HepG2 (cell line): ENCODE data around the gene CMTR2. TPM values are rescaled to one million over a fixed set of nuclear protein-coding genes. Genes with fewer than 3 reads are reported as not detected.

ENCODE experiments used
- ATAC-seq: fragments of 200-7000 bp; cut with Tn5 transposase; 3 replicates; pipeline ENCODE4 v1.9.1; 2020; ENCODE audit warnings: mild to moderate bottlenecking, moderate library complexity
- BruUV-seq: library from RNA; stranded (reverse); fragments of 400-500 nt; replicated peaks from 2 replicates; lab custom pipeline; 2021; lab: Mats Ljungman, UMichigan
- CTCF ChIA-PET: fragments of 300-600 bp; formaldehyde crosslinking; extraction: SDS; loops from one replicate; lab custom pipeline; 2021; ENCODE audit warnings: low total read pairs, inconsistent platforms, low intra/inter-chr PET ratio; lab: Yijun Ruan, JAX
- POLR2A ChIA-PET: fragments of 350-600 bp; sonication (Branson Sonifier 250); formaldehyde crosslinking; loops from one replicate; lab custom pipeline; 2020; ENCODE audit warnings: antibody characterized with exemption, inconsistent platforms; lab: Yijun Ruan, JAX
- DNase-seq: peaks from one replicate; pipeline ENCODE4 v3.0.0-alpha.2; 2015; ENCODE audit warnings: low spot score
- FAIRE-seq: peaks from 3 replicates; lab custom pipeline; 2011; peaks lifted over from hg19 to GRCh38; lab: Jason Lieb, UNC
- H2AFZ ChIP-seq: one replicate; pipeline ENCODE4 v1.6.1; 2011; ENCODE audit warnings: low read length, inconsistent platforms
- H3K27ac ChIP-seq: fragments of 300-600 bp; 3 replicates; pipeline ENCODE4 v1.8.0; 2011; ENCODE audit warnings: mixed run types, mild to moderate bottlenecking, mixed read lengths, low read length, inconsistent platforms; ENCODE audit not compliant: insufficient read depth; ENCODE audit errors: extremely low read length
- H3K27me3 ChIP-seq, 2 experiments: fragments of 200-600 bp in 1 of 2; 2 replicates in 1 of 2; 3 replicates in 1 of 2; pipeline versions ENCODE4 v1.6.0 to v1.8.0; 2011; ENCODE audit warnings: low read length in 2 of 2, mild to moderate bottlenecking in 2 of 2, moderate library complexity in 2 of 2, inconsistent platforms in 1 of 2; ENCODE audit not compliant: insufficient read depth in 2 of 2, control insufficient read depth in 1 of 2
- H3K36me3 ChIP-seq, 2 experiments: fragments of 200-600 bp in 1 of 2; replicated peaks in 1 of 2; 2 replicates in 1 of 2; 3 replicates in 1 of 2; pipeline versions ENCODE4 v1.5.1 to v1.8.0; 2011; ENCODE audit warnings: low read length in 2 of 2, inconsistent platforms in 1 of 2; ENCODE audit not compliant: insufficient read depth in 2 of 2, control insufficient read depth in 1 of 2
- H3K4me1 ChIP-seq: 2 replicates; pipeline ENCODE4 v1.5.1; 2012; ENCODE audit warnings: low read length, inconsistent platforms; ENCODE audit not compliant: insufficient read depth
- H3K4me2 ChIP-seq: 2 replicates; pipeline ENCODE4 v1.6.0; 2011; ENCODE audit warnings: low read depth, low read length, inconsistent platforms
- H3K4me3 ChIP-seq, 3 experiments: fragments of 200-600 bp in 1 of 3; sonication (generic), shearing (Covaris generic) in 1 of 3; replicated peaks in 1 of 3; 2 replicates each; pipeline ENCODE4 v1.5.1; 2011 to 2016; ENCODE audit warnings: low read length in 3 of 3, inconsistent platforms in 2 of 3, low read depth in 2 of 3, mild to moderate bottlenecking in 2 of 3, control low read depth in 1 of 3, mixed read lengths in 1 of 3; ENCODE audit not compliant: insufficient read depth in 1 of 3
- H3K79me2 ChIP-seq: one replicate; pipeline ENCODE4 v1.6.1; 2011; ENCODE audit warnings: low read length, inconsistent platforms; ENCODE audit not compliant: insufficient read depth
- H3K9ac ChIP-seq: 2 replicates; pipeline ENCODE4 v1.6.0; 2011; ENCODE audit warnings: mild to moderate bottlenecking, low read depth, low read length, inconsistent platforms; ENCODE audit not compliant: insufficient read depth
- H3K9me3 ChIP-seq: 2 replicates; pipeline ENCODE4 v1.5.1; 2012; ENCODE audit warnings: mild to moderate bottlenecking, low read length
- H4K20me1 ChIP-seq: 2 replicates; pipeline ENCODE4 v1.6.0; 2011; ENCODE audit warnings: inconsistent platforms, mild to moderate bottlenecking, low read length, moderate library complexity; ENCODE audit not compliant: insufficient read depth
- FOXK2 ChIP-seq: fragments of 450-650 bp; IDR thresholded peaks from 2 replicates; pipeline ENCODE4 v1.6.1; 2016
- REST ChIP-seq, 2 experiments: IDR thresholded peaks; 2 replicates each; pipeline ENCODE4 v1.6.1; 2011 to 2012; ENCODE audit warnings: low read length in 2 of 2, borderline replicate concordance in 1 of 2, low read depth in 1 of 2, mild to moderate bottlenecking in 1 of 2, moderate library complexity in 1 of 2
- SKI ChIP-seq: fragments of 450-650 bp; IDR thresholded peaks from one replicate; pipeline ENCODE4 v1.6.1; 2018; ENCODE audit warnings: mild to moderate bottlenecking; ENCODE audit not compliant: partially characterized antibody
- ZBTB21 ChIP-seq: sonication (generic); formaldehyde crosslinking; IDR thresholded peaks from 2 replicates; pipeline ENCODE4 v1.4.0; 2020; ENCODE audit warnings: missing genetic modification reagents
- ZNF232 ChIP-seq: sonication (generic); formaldehyde crosslinking; IDR thresholded peaks from 2 replicates; pipeline ENCODE4 v1.4.0; 2020; ENCODE audit warnings: missing genetic modification reagents, borderline replicate concordance
- ZNF839 ChIP-seq: sonication (generic); formaldehyde crosslinking; IDR thresholded peaks from 2 replicates; pipeline ENCODE4 v1.4.0; 2020; ENCODE audit warnings: missing genetic modification reagents, mild to moderate bottlenecking, borderline replicate concordance
- WGBS: methylation state at CpG from one replicate; pipeline ENCODE4 v1.1.6; 2017; ENCODE audit warnings: low lambda C conversion rate; 5-methylcytosine and 5-hydroxymethylcytosine counted together
- in situ Hi-C: cut with HindIII; loops from 2 replicates; pipeline ENCODE4 v1.10.0; 2017; ENCODE audit warnings: low pct_unique_long_range_greater_than_20kb; ENCODE audit not compliant: extremely low pct_ligation_motif_present
- intact Hi-C: fragments of 100-400 bp; cut with micrococcal nuclease; formaldehyde crosslinking; loops from one replicate; pipeline ENCODE4 v1.10.0; 2022; ENCODE audit not compliant: unreplicated experiment
- polyA plus RNA-seq, 8 experiments: library from polyadenylated mRNA; depleted of rRNA in 3 of 8; stranded (reverse) in 7 of 8; unstranded in 1 of 8; fragments of >200 nt; fragmentation: Illumina TruSeq in 4 of 8; extraction: Trizol in 4 of 8; gene quantifications; 2 replicates each; pipeline versions ENCODE4 v1.2.1 to v1.2.3, GENCODE V29; 2011 to 2016; ENCODE audit warnings: low read depth in 4 of 8, missing spikeins in 1 of 8, mixed read lengths in 1 of 8; ENCODE audit not compliant: insufficient read depth in 1 of 8
- total RNA-seq, 5 experiments: library from RNA; depleted of rRNA; stranded (reverse); fragments of >200 nt; fragmentation: Illumina TruSeq; extraction: Trizol; gene quantifications; 2 replicates each; pipeline ENCODE4 v1.2.3, GENCODE V29; 2016; ENCODE audit warnings: low read depth in 1 of 5
- TF ChIP-seq, protein P1 (sequence below): sonication (generic); formaldehyde crosslinking; IDR thresholded peaks from 2 replicates; pipeline ENCODE4 v1.8.1; 2023; ENCODE audit warnings: mild to moderate bottlenecking, missing genetic modification reagents, borderline replicate concordance

CMTR2 gene
- total and polyA plus RNA-seq, 2 of the 13 experiments (the other 11 are each of a cell fraction or from before 2014, with no cell fraction given): 15.0 to 19.9 TPM

DNA sequence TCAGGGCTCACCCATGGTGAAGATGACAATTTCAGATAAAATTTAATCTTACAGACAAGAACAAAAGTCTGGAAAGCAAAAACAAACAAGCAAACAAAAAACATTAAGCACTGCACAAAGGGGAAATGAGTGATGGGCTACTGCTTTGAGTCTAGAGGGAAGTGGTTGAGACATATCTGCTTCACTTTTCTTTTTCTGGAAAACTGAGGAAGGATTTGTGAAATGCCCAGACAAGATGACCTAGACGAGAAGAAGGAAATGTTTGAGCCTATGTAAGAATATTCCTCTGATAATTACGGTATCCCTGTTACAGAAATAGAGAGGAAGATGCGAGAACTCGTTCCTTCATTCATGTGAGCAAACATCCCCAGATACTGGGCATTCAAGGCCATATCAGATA, 47.2 kb downstream of the CMTR2 start:
- no peak overlapping the region for H3K4me3 ChIP-seq
- H2AFZ ChIP-seq: no peak overlapping the region
- no peaks in the 10 kb centered on the region for H3K9me3 ChIP-seq
- no peak overlapping the region for H3K27ac ChIP-seq
- in situ Hi-C loops (no loop called here), intact Hi-C loops (no loop called here)
- H4K20me1 ChIP-seq: no peaks in the 10 kb centered on the region
- no peaks in the 10 kb centered on the region for H3K4me1 ChIP-seq
- H3K9ac ChIP-seq: no peak overlapping the region
- 30% methylated on average over 4 of the region's 4 CpGs for WGBS
- ATAC-seq (no peak), DNase-seq (no peak), FAIRE-seq (no peak)
- ChIA-PET POLR2A (no interaction called here), CTCF (no interaction called here)
- TF ChIP-seq ZNF839 (CRISPR knock-in tag) (no peak), REST (IDR thresholded peaks at IDR 0.05; ENCODE audit: borderline replicate concordance in 1 of 2, low read depth in 1 of 2, low read length in 2 of 2) (no peak), SKI (no peak), FOXK2 (no peak), ZBTB21 (no peak), ZNF232 (CRISPR knock-in tag) (no peak)
- TF ChIP-seq, protein P1, sequence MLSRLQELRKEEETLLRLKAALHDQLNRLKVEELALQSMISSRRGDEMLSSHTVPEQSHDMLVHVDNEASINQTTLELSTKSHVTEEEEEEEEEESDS (CRISPR knock-in tag): no peak
- peaks cover 0 to 7% of the 10 kb centered on the region in 2 experiments; a peak in 1 of 5 replicates for H3K27me3 ChIP-seq
- no peak overlapping the region for H3K4me2 ChIP-seq
- no peaks in the 10 kb centered on the region for H3K79me2 ChIP-seq
- no TSS peak for BruUV-seq
- H3K36me3 ChIP-seq: no peaks in the 10 kb centered on the region

Other genes starting within 250 kb of the CMTR2 start
- 0.21 TPM in 1 of 2 replicates, not detected in the other for gene HYDIN, start 58.7 kb downstream of the CMTR2 start, total RNA-seq (2016; rRNA removed; fragmentation: Illumina TruSeq; extraction: Trizol)
- not detected in 2 replicates for gene HYDIN, start 58.7 kb downstream of the CMTR2 start, polyA plus RNA-seq (2011; rRNA removed)
- 0.22 and 0.40 TPM in 2 replicates for gene CALB2, start 69.3 kb upstream of the CMTR2 start, total RNA-seq (2016; rRNA removed; fragmentation: Illumina TruSeq; extraction: Trizol)
- 0.20 and 0.37 TPM in 2 replicates for gene CALB2, start 69.3 kb upstream of the CMTR2 start, polyA plus RNA-seq (2011; rRNA removed)
- gene TLE7, start 152.7 kb upstream of the CMTR2 start, total RNA-seq (2016; rRNA removed; fragmentation: Illumina TruSeq; extraction: Trizol): not detected in 2 replicates
- gene TLE7, start 152.7 kb upstream of the CMTR2 start, polyA plus RNA-seq (2011; rRNA removed): not detected in 2 replicates
- 12.2 and 14.0 TPM in 2 replicates for gene ZNF23, start 172.8 kb upstream of the CMTR2 start, total RNA-seq (2016; rRNA removed; fragmentation: Illumina TruSeq; extraction: Trizol)
- 8.6 and 9.0 TPM in 2 replicates for gene ZNF23, start 172.8 kb upstream of the CMTR2 start, polyA plus RNA-seq (2011; rRNA removed)
- gene ZNF19, start 199.9 kb upstream of the CMTR2 start, total RNA-seq (2016; rRNA removed; fragmentation: Illumina TruSeq; extraction: Trizol): 4.6 and 5.8 TPM in 2 replicates
- 3.2 and 3.7 TPM in 2 replicates for gene ZNF19, start 199.9 kb upstream of the CMTR2 start, polyA plus RNA-seq (2011; rRNA removed)
- gene CHST4, start 237.0 kb upstream of the CMTR2 start, total RNA-seq (2016; rRNA removed; fragmentation: Illumina TruSeq; extraction: Trizol): not detected in 2 replicates
- gene CHST4, start 237.0 kb upstream of the CMTR2 start, polyA plus RNA-seq (2011; rRNA removed): not detected in 2 replicates